EH (cell line): ENCODE results near the gene POU4F1.

Experiments
- DNase-seq: peaks from one replicate; pipeline ENCODE4 v3.0.0-alpha.2; 2015; ENCODE audit warnings: low read depth

POU4F1 gene

DNA sequence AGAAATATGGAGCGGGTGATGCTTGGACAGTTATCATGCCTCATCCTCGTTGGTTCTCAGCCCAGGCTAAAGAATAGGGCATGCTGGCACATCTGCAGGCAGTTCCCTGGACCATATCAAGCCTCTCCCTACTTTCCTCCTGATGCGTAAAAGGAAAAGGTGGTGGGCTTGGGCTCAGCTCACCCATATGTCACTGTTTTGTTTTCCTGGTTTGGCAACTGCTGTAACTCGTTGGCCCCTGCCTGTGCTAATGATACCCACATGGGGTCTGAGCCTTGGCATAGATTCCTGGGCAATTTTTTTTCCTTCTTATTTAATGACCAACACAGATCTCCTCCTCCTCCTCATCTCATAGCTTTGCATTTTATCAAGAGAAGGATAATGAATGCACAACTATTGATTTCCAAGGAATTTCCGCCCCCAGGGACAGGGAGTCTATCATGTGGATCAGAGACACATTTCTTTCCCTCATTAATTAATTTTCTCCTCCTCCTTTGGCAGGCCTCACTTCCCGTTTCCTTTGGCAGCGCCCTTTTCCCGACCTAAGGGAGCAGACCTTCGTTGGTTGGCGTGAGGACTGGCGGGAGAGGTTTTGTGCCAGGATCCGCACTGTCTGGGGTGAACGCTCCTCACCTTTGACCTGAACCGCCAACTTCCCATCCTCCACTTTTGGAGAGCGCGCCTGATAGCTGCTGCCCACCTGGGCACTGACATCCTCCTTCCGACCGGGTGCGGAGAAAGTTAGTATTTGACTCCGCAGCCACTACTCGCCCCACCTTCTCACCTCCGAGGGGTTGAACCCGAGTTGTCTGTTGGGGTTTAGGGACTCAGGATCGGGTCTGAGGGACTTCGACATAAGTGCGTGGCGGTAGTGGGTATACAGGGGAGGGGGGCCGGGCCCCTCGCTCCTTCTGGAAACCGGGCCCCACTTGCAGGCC lies 3.4 kb upstream of the POU4F1 start:
- DNase-seq = no peak

DNA sequence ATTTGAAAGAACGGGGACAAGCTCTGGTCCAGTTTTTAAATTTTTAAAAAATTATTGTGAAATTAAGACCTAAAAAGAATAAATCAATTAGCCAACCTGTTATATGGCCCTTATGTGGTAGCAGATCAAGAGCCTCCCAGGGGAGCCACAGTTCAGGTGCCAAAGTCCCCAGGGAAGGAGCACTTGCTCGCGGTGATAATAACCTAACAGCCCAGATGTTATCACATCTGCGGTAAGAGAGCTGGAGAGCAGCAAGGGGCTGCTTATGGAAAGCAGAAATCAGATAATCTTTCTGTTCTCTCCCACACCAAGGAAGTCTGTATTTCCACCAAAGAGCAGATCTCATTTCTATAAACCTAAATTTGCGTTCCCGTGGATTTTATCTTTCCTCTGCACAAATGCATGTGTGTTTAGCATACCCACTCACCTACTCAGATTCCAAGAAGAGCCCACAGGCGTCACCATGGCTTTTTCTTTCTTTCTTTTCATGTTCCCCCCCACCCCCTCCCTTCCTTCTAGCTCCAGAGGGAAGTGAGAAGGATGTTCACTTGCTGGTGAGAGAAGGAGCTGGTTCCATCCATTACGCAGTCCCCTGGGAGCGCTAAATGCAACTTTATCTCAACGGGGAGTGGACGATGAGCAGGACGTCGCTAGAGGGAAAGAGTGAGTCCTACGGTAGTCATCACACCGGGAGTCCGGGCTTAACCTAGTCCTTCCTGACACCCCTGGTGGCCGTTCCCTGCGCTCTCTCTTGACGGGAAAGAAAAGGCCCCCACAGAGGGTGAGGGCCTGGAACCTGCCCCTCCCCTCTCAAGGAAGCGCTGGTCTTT lies 1.6 kb upstream of the POU4F1 start:
- no peak for DNase-seq

DNA sequence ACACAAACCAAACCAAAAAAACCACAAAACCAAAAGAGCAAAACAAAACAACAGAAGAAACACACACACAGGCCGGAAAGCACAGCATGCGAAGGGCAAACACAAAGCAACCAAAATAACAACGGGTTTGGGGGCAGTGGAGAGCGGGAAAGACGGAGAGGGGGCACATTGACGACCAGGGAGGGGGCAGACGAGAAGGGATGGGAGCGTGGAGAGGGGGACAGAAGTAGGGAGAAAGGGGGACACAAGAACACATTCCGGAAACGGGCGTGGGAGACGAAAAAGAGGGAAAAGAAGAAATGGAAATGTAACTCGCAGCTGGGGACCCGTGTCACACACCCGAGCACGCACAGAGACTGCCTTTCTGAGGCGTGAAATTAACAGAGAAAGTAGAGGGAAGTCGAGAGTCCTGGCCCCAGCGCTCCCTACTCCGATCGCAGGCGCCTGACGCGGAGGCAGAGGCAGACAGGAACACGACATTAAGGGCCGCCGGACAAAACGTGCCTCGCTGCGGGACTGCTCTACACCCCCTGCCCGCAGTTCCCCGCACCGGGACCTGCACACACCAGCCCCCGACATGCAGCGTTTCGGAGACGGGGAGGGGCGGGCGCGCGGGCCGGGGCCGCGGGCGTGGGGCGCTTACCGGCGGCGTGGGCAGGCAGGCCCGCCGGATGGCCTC lies 652 bp downstream of the POU4F1 start:
- DNase-seq = no peak

DNA sequence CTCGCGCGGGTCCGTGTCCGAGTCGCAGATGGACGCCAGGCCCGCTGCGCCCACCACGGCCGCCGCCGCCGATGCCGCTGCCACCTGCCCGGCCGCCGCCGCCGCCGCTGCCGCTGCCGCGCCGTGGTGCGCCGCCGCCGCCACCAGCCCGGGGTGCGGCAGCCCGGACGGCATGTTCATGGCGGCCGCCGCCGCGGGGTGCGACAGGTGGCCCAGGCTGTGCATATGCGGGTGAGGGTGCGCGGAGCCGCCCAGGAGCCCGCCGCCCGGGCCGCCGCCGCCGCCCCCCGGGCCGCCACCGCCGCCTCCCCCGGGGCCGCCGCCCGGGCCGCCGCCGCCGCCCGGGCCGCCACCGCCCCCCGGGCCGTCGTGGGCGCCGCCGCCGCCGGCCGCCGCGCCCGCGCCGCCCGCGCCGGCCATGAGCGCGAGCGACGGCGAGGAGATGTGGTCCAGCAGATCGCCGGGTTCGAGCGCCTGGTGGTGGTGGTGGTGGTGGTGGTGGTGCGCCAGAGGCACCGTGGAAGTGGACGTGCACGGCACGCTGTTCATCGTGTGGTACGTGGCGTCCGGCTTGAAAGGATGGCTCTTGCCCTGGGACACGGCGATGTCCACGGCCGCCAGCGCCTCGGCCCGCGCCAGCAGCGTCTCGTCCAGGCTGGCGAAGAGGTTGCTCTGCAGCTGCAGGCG lies 1.3 kb downstream of the POU4F1 start:
- no peak for DNase-seq

DNA sequence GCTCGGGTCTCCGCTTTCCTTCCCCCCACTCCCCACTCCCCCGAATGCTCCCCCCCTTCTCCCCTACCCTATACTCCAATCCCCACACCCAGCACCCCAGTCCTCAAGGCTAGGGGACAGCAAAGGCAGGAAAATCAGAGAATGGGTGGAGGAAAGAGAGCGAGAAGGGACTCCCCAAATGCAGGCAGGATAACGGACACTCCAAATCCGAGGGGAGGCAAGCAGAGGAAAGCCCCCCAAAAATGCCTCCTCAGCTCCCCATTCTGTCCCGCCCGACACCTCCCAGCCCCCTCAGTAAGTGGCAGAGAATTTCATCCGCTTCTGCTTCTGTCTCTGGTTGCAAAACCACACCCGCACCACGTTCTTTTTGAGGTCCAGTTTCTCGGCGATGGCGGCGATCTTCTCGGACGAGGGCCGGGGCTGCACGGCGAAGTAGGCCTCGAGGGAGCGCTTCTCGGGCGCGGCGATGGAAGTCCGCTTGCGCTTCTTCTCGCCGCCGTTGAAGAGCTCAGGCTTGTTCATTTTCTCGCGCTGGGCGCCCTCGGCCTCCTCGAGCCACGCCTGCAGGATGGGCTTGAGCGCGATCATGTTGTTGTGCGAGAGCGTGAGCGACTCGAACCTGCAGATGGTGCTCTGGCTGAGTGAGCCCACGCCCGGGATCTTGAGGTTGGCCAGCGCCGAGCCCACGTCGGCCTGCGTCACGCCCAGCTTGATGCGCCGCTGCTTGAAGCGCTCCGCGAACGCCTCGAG lies 2.1 kb downstream of the POU4F1 start:
- no peak for DNase-seq

DNA sequence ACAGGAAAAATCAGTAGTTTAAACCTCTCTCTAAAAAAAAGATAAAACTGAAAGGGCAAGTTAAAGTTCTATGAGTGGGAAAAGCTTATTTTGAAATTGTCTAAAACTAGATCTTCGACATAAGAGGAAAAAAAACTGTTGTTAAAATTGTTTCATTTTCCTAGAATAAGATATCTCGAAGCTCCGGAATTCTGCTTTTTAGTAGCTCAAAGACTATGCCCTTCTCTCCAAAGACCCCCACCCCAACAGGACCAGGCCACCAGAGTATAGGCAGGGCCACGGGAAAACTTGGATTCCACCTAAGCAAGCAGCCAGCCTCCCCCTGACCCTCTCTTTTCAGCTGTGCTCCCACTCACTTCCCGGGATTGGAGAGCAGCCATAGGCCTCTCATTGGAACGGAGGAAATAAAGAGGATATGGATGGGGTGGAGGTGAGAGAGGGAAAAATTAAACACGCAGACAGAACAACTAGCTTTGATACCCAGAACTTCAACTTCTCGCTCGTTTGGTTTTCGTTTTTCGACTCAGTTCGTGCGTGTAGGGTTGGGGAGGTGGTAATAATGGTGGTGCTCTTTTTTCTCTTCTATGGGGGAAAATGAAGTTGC lies 3.0 kb downstream of the POU4F1 start:
- no peak for DNase-seq

DNA sequence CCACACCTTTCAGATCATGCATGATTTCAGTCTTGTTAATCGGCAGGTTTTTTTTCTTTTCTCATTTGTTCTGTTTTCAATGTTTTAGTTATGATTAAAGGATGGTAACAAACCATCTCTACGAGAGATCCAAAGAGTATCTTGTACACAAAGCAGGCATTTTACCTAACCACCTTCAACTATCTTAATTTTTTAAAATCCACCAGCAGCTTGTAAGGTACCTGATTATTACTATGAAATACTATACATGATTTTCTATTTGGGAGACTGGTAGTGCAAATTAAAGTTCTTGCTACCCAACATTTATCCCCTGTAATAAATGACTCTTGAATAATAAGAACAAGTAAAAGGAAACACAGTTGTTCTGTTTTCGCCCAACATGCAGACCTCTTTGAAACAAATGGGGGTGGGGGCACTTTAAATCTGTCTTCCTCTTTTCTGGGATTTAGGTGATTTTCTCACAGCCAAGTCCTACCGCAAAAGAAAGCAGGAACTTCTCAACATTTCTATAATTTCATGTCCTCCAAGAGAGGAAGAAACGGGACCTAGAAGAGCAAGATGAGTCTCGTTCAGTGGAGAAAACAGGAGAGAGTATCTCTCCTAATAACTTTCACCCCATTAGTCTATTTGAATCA lies 3.6 kb downstream of the POU4F1 start:
- DNase-seq = no peak

DNA sequence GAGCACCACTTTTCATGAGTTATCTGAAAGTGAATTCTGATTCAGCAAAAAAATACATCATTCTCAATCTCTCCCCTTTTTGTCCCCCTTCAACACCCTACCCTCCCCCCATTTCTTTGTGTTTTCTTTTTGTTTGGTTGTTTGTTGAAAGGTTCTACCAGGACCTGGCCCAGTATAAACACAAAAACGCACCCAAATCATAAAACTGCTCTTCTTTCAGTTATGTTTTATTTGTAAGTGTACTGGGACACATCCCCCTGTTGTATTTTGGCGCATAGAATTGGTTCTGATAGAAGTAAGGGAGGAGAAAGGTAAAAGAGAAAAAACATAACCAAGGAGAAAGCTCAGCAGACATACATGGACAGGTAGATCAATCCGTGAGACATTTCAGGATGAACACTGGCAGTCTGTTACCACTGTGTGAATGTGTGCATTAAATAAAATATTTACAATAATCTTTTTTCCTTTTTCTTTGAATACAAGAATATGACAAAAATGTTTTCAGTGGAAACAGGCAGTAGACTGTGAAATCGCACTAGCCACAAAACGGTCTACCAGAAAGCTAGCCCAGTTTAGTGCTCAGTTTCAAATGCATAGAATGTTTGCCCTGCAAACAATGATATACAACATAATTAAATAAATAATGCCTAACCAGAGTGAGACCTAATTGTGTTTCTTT lies 4.2 kb downstream of the POU4F1 start:
- no peak for DNase-seq

DNA sequence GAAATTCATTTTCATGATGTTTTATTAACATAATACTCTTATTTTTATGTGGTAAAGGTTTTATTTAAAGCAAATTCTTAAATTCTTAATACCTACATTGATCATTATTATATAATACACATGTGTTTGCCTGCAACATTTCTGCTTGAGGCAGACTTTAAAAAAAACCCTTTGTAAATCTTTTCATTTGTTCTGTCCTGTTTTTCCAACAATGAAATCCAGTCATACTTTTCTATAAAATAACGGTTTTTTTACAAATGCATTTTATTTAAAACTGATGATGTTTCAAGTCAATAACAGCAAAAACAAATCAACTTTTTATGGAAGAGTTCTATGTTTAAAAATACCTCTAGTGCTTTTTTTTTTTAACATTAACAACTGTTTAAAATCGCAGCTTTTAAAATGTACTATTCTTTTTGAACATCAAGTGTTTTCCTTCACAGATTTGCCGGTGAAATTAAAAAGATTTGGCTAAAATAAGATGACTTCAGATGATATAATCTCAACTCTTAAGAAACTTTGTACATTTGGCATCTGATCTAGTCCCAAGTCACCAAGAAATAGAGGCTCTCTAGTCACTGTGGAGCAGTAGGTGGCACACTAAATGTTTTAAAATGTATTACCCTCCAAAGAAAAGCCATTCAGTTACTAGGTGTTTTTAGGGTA lies 5.1 kb downstream of the POU4F1 start:
- no peak for DNase-seq

DNA sequence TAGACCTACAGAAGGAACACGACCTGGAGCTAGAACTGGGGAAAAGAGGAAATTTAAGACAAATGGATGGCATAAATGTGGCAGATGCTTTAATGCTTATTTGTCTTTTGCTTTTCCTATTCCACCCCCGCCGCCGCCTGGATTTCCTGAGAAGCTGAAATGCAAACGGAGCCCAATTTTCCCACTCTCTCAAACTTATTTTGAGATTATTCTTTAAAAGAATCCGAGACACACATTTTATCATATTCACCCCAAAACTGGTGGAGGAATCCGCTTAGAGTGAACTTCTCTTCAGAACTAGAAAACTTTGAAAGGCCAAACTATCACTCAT lies 5.8 kb downstream of the POU4F1 start:
- DNase-seq = no peak

DNA sequence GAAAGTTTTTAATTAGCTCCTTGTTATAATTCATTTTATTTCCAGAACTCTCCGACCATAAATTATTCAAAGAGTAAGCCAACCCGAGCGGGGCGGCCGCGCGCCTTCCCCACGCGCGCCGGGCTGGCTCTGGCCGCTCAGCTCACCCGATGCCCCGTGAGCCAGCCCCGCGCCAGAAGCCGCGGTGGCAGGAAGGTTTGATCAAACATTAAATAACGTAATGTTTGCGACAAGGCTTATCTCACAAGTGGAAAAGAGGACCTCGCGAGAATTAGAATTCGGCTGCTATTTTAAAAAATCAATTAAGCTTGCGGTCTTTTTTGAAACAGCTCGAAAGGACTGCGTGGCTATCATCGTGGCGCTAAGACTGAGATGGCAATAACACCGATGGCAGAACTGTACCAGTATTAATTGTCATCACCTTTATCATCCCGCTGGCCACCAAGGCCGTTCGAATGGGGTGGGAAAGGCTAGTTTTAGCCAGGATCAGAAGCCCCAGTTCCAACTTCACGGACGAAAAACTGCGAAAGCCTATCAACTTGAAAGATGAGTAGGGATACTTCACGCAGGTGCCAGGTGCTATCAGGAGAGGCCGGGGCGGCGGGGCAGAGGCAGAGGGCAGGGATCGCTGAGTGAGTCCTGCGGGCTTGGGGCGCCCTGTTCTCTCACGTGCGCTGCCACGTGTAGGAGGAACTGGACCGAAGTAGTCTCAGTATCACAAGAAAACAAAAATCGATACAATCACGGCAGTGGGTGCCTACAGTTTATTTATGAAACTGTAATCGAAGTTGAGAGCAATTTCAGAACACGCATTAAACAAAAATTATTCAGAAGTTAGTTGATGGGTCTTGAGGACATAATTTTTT lies 6.4 kb downstream of the POU4F1 start:
- DNase-seq = no peak

DNA sequence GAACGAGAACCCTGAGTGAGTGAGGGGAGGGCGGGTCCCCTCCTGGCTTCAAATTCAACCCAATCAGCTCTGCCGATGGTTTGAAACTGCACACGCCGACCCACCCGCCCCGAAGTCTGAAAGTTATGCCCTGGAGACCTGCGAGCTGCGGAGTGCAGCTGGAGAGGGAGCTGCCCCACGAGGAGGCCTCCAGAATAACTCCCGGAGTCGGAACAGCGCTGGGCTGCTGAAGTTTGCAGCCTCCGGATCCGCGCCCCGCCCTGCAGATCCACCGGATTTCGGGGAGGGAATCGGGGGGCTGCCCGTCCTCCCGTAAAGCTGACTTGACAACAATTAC lies 7.0 kb downstream of the POU4F1 start:
- no peak for DNase-seq

DNA sequence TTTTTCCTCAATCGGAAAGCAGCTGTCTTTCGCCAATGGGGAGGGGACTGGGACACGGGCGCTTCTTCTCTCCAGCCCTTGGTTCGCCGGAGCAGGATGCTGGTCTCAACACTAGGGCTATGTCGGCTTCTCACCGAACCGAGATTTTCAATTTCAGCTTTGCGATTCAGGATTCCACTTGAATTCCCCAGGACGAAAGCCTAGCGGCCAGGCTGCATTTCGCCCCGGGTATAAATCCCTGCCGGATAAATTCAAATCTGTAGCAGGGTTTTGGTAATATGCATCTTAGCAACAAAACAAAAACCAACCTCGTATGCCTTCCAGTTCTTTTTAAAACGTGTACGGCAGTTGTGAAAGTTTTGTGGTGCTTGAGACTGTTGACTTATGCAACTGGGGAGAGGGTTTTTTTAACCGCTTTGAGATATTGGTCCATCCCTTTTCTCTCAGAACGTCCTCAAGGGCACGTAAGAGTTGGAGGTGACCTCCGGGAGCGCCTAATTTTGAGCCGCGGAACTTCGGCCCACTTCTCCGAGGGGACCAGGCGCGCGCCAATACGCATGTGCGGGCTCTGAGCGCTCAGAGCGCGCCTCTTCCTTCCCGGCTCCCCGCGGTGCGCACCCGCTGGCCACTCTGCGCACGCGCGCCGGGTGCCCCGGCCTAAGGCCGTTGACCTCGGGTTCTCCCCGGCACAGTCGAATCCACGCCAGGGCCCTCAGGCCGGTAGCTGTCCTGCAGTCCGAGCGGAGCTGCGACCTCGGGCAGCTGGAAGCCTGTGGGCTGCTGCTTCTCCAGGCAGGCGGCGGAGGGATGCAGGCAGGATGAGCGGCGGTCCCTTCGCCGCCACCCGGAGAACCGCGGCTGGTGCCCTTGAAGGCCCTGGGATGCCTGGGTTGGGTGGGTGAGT lies 7.6 kb downstream of the POU4F1 start:
- DNase-seq = no peak

DNA sequence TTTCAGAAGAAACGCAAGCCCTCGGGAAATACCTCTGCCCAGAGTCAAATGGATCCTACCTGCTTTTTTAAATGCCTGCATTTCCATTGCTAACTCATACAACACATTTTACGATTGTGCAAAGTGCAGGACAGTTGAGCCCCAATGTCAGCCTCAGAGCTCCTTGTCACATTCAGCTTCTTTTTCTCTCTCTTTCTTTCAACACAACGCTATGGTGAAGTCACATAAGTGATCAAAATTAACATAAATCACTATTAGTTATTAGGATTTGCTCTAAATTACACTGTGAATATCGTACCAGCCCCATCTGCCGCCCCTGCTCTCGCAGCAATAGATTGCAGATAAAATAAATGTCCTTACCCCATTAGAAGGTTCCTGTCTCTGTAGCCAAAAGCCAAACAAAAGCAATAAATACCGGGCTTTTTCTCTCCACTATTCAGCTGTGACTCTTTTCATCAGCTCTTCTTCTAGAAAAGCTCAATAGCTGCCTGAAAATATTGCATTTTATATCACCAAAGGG lies 8.8 kb downstream of the POU4F1 start:
- DNase-seq = no peak

DNA sequence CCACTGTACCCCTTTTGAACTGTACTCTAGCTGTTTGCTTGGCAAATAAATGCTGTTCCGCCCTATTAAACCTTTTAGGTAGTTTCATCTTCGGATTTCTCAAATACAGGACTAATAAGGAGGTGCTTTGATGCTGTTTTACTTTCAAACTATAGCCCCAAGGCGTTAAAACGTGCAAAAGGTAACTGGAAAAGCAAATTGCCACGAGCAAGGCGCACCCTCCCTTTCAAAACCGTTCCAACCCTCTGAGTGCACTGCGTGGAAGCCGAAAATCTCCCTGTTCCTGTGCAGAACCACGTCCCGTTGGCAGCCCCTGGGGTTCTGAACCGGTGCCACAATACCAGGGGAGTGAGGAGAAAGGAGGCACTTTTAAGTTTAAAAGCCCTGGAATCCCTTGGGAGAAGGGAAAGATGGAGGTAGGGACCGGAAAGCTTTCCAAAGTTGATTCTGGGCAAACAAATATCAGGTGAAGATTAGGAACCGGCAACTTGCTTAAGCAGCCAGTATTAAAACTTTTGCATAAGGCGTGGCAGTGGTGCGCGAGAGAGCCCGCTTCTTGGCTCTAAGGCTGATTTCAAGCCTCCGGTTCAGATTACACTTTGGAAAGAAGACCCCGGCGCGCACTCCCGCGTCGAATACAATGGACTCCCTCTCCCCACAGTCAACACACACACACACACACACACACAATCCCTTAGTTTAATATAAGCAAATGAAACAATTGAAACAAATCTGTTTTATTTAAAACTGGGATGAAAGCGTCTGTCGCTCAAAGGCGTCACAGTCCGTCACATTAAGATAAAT lies 9.5 kb downstream of the POU4F1 start:
- DNase-seq = no peak

DNA sequence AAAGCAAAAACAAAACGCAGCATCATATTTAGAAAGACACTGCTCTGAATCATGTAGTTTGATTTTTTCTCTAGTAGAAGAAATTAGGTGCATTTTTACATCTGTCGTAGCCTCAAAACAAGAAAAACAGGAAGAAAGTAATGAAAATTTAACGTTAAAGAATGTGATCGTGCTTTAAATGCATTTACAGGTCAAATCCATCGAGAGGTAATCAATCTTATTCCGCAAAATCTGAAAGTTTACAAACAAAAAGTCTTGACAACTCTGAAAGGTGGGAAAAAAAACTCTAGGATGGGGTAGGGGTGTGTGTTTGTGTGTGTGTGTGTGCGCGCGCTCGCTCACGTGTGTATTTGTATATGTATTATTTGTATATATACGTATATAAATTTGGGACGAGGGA lies 10.2 kb downstream of the POU4F1 start:
- no peak for DNase-seq
